Tibial artery (tissue), 4 donors: ENCODE measurements around the gene NIP7.

Source experiments
- DNase-seq, 2 donors: peaks; one replicate each; pipeline ENCODE4 v3.0.0-alpha.2; 2019
- H3K27ac ChIP-seq, 2 donors: fragments of 200-600 bp; sonication (generic) in 1 of 2; 1 replicate in 1 of 2; 2 replicates in 1 of 2; pipeline ENCODE4 v1.5.1; 2018 to 2019; ENCODE audit warnings: mild to moderate bottlenecking in 1 of 2
- H3K27me3 ChIP-seq, 2 donors: fragments of 200-600 bp; sonication (generic) in 1 of 2; one replicate each; pipeline versions ENCODE4 v1.5.1 to v1.6.0; 2016 to 2019
- H3K36me3 ChIP-seq, 3 donors: fragments of 200-600 bp; sonication (generic) in 2 of 3; one replicate each; pipeline ENCODE4 v1.5.1; 2016 to 2019; ENCODE audit warnings: mild to moderate bottlenecking in 2 of 3
- H3K4me1 ChIP-seq, 4 donors: fragments of 200-600 bp; sonication (generic) in 2 of 4; 1 replicate in 3 of 4; 2 replicates in 1 of 4; pipeline ENCODE4 v1.5.1; 2016 to 2019
- H3K4me3 ChIP-seq, 2 donors: fragments of 200-600 bp; sonication (generic) in 1 of 2; 1 replicate in 1 of 2; 2 replicates in 1 of 2; pipeline ENCODE4 v1.5.1; 2018 to 2019; ENCODE audit warnings: mild to moderate bottlenecking in 2 of 2
- H3K9me3 ChIP-seq, 3 donors: fragments of 200-600 bp; sonication (generic) in 1 of 3; one replicate each; pipeline ENCODE4 v1.5.1; 2016 to 2019
- CTCF ChIP-seq, 2 experiments: fragments of 200-600 bp in 1 of 2; fragments of 450-650 bp in 1 of 2; IDR thresholded peaks; one replicate each; pipeline ENCODE4 v1.5.1; 2017 to 2019; ENCODE audit warnings: antibody characterized with exemption in 2 of 2, mild to moderate bottlenecking in 1 of 2, moderate library complexity in 1 of 2
- intact Hi-C: fragments of 100-400 bp; cut with DNase I; formaldehyde crosslinking; loops from one replicate; pipeline ENCODE4 v1.15.0; 2023; ENCODE audit warnings: low total_unique reads

The NIP7 gene

GRCh38 chr16:69301187-69301586 is 38.4 kb upstream of the NIP7 start:
- DNase-seq, result no peak
- no peak overlapping the region for H3K27ac ChIP-seq
- TF ChIP-seq CTCF (IDR thresholded peaks at IDR 0.05), result no peak
- H3K27me3 ChIP-seq, result no peaks in the 10 kb centered on the region
- no peak overlapping the region for H3K4me3 ChIP-seq
- no peaks in the 10 kb centered on the region for H3K9me3 ChIP-seq
- H3K4me1 ChIP-seq, result no peaks in the 10 kb centered on the region
- intact Hi-C loops, result no loop called here
- H3K36me3 ChIP-seq, result peaks cover 27 to 42% (median 40%) of the 10 kb centered on the region in 3 donors

GRCh38 chr16:69301861-69302260 is 37.7 kb upstream of the NIP7 start:
- no peak for DNase-seq
- H3K36me3 ChIP-seq, result peaks cover 27 to 42% (median 38%) of the 10 kb centered on the region in 3 donors

GRCh38 chr16:69302301-69302700 is 37.3 kb upstream of the NIP7 start:
- no peak for DNase-seq
- no peaks in the 10 kb centered on the region for H3K4me1 ChIP-seq
- intact Hi-C loops, result no loop called here

More at GRCh38 chr16:69301861-69302260, 37.7 kb upstream of the NIP7 start:
- no peaks in the 10 kb centered on the region for H3K4me1 ChIP-seq
- no peak overlapping the region for H3K27ac ChIP-seq
- no peaks in the 10 kb centered on the region for H3K27me3 ChIP-seq
- no peak for TF ChIP-seq CTCF (IDR thresholded peaks at IDR 0.05)
- H3K4me3 ChIP-seq, result no peak overlapping the region
- intact Hi-C loops, result no loop called here
- no peaks in the 10 kb centered on the region for H3K9me3 ChIP-seq

GRCh38 chr16:69306031-69306430 is 33.5 kb upstream of the NIP7 start:
- intact Hi-C loops, result no loop called here
- no peaks in the 10 kb centered on the region for H3K9me3 ChIP-seq
- H3K36me3 ChIP-seq, result peaks cover 10 to 24% (median 16%) of the 10 kb centered on the region in 3 donors
- no peak for TF ChIP-seq CTCF (IDR thresholded peaks at IDR 0.05)
- H3K27ac ChIP-seq, result no peak overlapping the region
- H3K4me1 ChIP-seq, result peaks cover 0 to 8% (median 6%) of the 10 kb centered on the region in 4 donors
- no peaks in the 10 kb centered on the region for H3K27me3 ChIP-seq
- DNase-seq, result no peak
- H3K4me3 ChIP-seq, result no peak overlapping the region

More at GRCh38 chr16:69302301-69302700, 37.3 kb upstream of the NIP7 start:
- Histone ChIP-seq H3K9me3 (no peaks in the 10 kb centered on the region), H3K27ac (no peak overlapping the region), H3K27me3 (no peaks in the 10 kb centered on the region), H3K4me3 (no peak overlapping the region), H3K36me3 (peaks cover 27 to 42% (median 33%) of the 10 kb centered on the region in 3 donors)
- no peak for TF ChIP-seq CTCF (IDR thresholded peaks at IDR 0.05)

- no peak for TF ChIP-seq CTCF (IDR thresholded peaks at IDR 0.05)
- Histone ChIP-seq H3K36me3 (peaks cover 8 to 16% (median 14%) of the 10 kb centered on the region in 3 donors), H3K9me3 (no peaks in the 10 kb centered on the region), H3K27me3 (no peaks in the 10 kb centered on the region), H3K4me3 (no peak overlapping the region), H3K27ac (no peak overlapping the region), H3K4me1 (peaks cover 3 to 12% (median 8%) of the 10 kb centered on the region in 4 donors)
- intact Hi-C loops, result no loop called here
- no peak for DNase-seq
These were observed 32.5 kb upstream of the NIP7 start for GRCh38 chr16:69307091-69307490.

- TF ChIP-seq CTCF (IDR thresholded peaks at IDR 0.05), result no peak
- intact Hi-C loops, result no loop called here
- Histone ChIP-seq H3K9me3 (no peaks in the 10 kb centered on the region), H3K27ac (no peak overlapping the region), H3K36me3 (peaks cover 8 to 14% (median 11%) of the 10 kb centered on the region in 3 donors), H3K27me3 (no peaks in the 10 kb centered on the region), H3K4me3 (no peak overlapping the region), H3K4me1 (peaks cover 8 to 19% (median 14%) of the 10 kb centered on the region in 4 donors)
- no peak for DNase-seq
These were observed 31.7 kb upstream of the NIP7 start for GRCh38 chr16:69307856-69308255.
